Measurements from ENCODE around the gene SUSD1.

- TF ChIP-seq CTCF (IDR thresholded peaks at IDR 0.05) (no peak), POLR2A (IDR thresholded peaks at IDR 0.05) (no peak)
Observed at GRCh38 chr9:112094241-112094640, 80.9 kb downstream of the SUSD1 start.

Data from body of pancreas (tissue), 4 donors.